Nephron progenitor cell (in vitro differentiated cells): ENCODE measurements around the gene GRAMD2B.

Experiments
- DNase-seq: peaks from one replicate; pipeline ENCODE4 v3.0.0; 2021
- H3K27ac Mint-ChIP-seq: 2 replicates; pipeline ENCODE4 v1.8.0; 2021; ENCODE audit warnings: mild to moderate bottlenecking, moderate library complexity, mixed read lengths
- H3K27me3 Mint-ChIP-seq: 2 replicates; pipeline ENCODE4 v1.8.0; 2021; ENCODE audit warnings: mild to moderate bottlenecking, low read depth, mixed read lengths; ENCODE audit not compliant: poor library complexity
- H3K36me3 Mint-ChIP-seq: 2 replicates; pipeline ENCODE4 v1.8.0; 2021; ENCODE audit warnings: low read depth, mixed read lengths
- H3K4me1 Mint-ChIP-seq: 2 replicates; pipeline ENCODE4 v1.8.0; 2021; ENCODE audit warnings: mixed read lengths
- H3K4me3 Mint-ChIP-seq: 2 replicates; pipeline ENCODE4 v1.8.0; 2021; ENCODE audit warnings: mild to moderate bottlenecking, moderate library complexity, mixed read lengths
- H3K9me3 Mint-ChIP-seq: 2 replicates; pipeline ENCODE4 v1.8.0; 2021; ENCODE audit warnings: mild to moderate bottlenecking, moderate library complexity, mixed read lengths
- CTCF ChIP-seq: fragments of 200-600 bp; sonication (generic); IDR thresholded peaks from 2 replicates; pipeline ENCODE4 v1.5.0; 2021; ENCODE audit warnings: antibody characterized with exemption

GRAMD2B gene

GRCh38 chr5:126383776-126384175 is 39.4 kb upstream of the GRAMD2B start:
- Mint-ChIP-seq H3K9me3 (peaks cover 33% of the 10 kb centered on the region), H3K4me3 (no peak overlapping the region), H3K4me1 (peaks cover 17% of the 10 kb centered on the region), H3K36me3 (peaks cover 13% of the 10 kb centered on the region), H3K27me3 (peaks cover 4% of the 10 kb centered on the region), H3K27ac (no peak overlapping the region)
- no peak for TF ChIP-seq CTCF
- DNase-seq: no peak

GRCh38 chr5:126384985-126385384 is 38.2 kb upstream of the GRAMD2B start:
- Mint-ChIP-seq H3K4me3 (no peak overlapping the region), H3K36me3 (peaks cover 13% of the 10 kb centered on the region), H3K9me3 (peaks cover 28% of the 10 kb centered on the region), H3K27ac (no peak overlapping the region), H3K27me3 (peaks cover 4% of the 10 kb centered on the region), H3K4me1 (peaks cover 17% of the 10 kb centered on the region)
- DNase-seq: no peak
- no peak for TF ChIP-seq CTCF

- Mint-ChIP-seq H3K9me3 (peaks cover 21% of the 10 kb centered on the region), H3K4me3 (no peak overlapping the region), H3K4me1 (peaks cover 17% of the 10 kb centered on the region), H3K27ac (no peak overlapping the region), H3K27me3 (peaks cover 7% of the 10 kb centered on the region), H3K36me3 (peaks cover 13% of the 10 kb centered on the region)
- no peak for DNase-seq
- TF ChIP-seq CTCF: no peak
Measured at GRCh38 chr5:126385524-126386502, 37.4 kb upstream of the GRAMD2B start.

- Mint-ChIP-seq H3K36me3 (no peaks in the 10 kb centered on the region), H3K9me3 (peaks cover 10% of the 10 kb centered on the region), H3K4me1 (peaks cover 17% of the 10 kb centered on the region), H3K4me3 (no peak overlapping the region), H3K27me3 (peaks cover 11% of the 10 kb centered on the region), H3K27ac (no peak overlapping the region)
- TF ChIP-seq CTCF: no peak
- DNase-seq: no peak
Measured at GRCh38 chr5:126389179-126389578, 34.0 kb upstream of the GRAMD2B start.

- H3K27me3 Mint-ChIP-seq: peaks cover 11% of the 10 kb centered on the region
- no peak for TF ChIP-seq CTCF
- no peaks in the 10 kb centered on the region for H3K36me3 Mint-ChIP-seq
- no peak overlapping the region for H3K4me3 Mint-ChIP-seq
- peaks cover 10% of the 10 kb centered on the region for H3K9me3 Mint-ChIP-seq
- no peak for DNase-seq
- peaks cover 13% of the 10 kb centered on the region for H3K4me1 Mint-ChIP-seq
- no peak overlapping the region for H3K27ac Mint-ChIP-seq
Measured at GRCh38 chr5:126390051-126390450, 33.2 kb upstream of the GRAMD2B start.

GRCh38 chr5:126391386-126391785 is 31.8 kb upstream of the GRAMD2B start:
- no peak for TF ChIP-seq CTCF
- no peak overlapping the region for H3K4me3 Mint-ChIP-seq
- H3K9me3 Mint-ChIP-seq: peaks cover 10% of the 10 kb centered on the region
- H3K27ac Mint-ChIP-seq: no peak overlapping the region
- H3K36me3 Mint-ChIP-seq: no peaks in the 10 kb centered on the region
- DNase-seq: no peak
- peaks cover 7% of the 10 kb centered on the region for H3K27me3 Mint-ChIP-seq
- peaks cover 2% of the 10 kb centered on the region for H3K4me1 Mint-ChIP-seq
